ENCODE results near the gene SLC35F4. TPM values are rescaled to one million over a fixed set of nuclear protein-coding genes. Genes with fewer than 3 reads are reported as not detected.

SLC35F4 gene
- total RNA-seq (0.07 and 0.28 TPM in 2 replicates), polyA plus RNA-seq (not detected in 2 replicates)

DNA sequence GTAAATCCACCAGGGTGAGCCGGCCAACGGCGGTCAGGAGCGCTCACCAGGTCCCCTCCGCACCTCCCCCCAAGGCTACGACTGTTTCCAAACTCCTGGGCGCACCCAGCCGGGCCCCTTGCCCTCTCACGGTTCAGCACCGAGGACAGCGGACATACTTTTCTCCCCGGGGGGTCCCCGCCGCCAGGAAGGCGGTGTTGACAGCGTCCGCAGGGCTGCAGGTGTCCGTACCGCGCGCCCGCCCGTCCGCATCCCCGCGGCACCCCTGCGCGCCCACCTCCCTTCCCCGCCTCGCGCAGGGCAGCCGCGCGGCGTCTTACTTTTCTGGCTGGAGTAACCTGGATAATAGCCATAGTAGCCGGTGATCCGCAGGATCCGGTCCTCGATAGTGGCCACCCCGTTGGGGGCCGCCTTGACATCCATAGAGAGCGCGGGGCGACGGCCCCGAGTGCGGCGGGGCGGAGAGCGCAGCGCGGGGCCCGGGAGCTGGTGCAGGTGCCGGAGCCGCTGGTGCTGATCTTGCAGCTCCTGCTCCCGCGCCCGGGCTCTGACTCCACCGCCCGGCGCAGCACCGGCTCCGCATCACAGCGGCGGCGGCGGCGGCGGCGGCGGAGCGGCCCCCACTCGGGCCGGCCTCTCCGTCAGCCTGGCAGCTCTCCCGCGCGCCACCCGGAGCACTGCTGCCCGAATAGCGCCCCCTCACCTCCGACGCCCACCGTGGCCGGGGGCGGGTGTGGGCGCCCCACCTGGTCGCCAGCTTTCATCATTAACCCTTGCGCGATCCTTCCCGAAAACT lies at the start of gene SLC35F4:
TSS of gene SLC35F4 (minus strand) at position 690 of the 796 bp plus-strand sequence.
- no peak within 1 kb of the TSS for H2AFZ ChIP-seq
- DNase-seq (ENCODE audit: low spot score): peak; percentile 66
- no peaks in the 10 kb centered on the region for H3K79me2 ChIP-seq
- peaks cover 7% of the 10 kb centered on the region for H3K4me1 ChIP-seq (ENCODE audit: insufficient read depth)
- H3K9me3 ChIP-seq (ENCODE audit: low read depth): no peaks in the 10 kb centered on the region
- peaks cover 59% of the 10 kb centered on the region for H3K27me3 ChIP-seq
- TF ChIP-seq, protein P1, sequence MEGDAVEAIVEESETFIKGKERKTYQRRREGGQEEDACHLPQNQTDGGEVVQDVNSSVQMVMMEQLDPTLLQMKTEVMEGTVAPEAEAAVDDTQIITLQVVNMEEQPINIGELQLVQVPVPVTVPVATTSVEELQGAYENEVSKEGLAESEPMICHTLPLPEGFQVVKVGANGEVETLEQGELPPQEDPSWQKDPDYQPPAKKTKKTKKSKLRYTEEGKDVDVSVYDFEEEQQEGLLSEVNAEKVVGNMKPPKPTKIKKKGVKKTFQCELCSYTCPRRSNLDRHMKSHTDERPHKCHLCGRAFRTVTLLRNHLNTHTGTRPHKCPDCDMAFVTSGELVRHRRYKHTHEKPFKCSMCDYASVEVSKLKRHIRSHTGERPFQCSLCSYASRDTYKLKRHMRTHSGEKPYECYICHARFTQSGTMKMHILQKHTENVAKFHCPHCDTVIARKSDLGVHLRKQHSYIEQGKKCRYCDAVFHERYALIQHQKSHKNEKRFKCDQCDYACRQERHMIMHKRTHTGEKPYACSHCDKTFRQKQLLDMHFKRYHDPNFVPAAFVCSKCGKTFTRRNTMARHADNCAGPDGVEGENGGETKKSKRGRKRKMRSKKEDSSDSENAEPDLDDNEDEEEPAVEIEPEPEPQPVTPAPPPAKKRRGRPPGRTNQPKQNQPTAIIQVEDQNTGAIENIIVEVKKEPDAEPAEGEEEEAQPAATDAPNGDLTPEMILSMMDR (IDR thresholded peaks at IDR 0.05; ENCODE audit: poor library complexity): no peak
- TF ChIP-seq EZH2 (IDR thresholded peaks at IDR 0.05; ENCODE audit: borderline replicate concordance): peak; percentile 96
- H3K36me3 ChIP-seq (replicated peaks; ENCODE audit: insufficient read depth, low read depth): no peaks in the 10 kb centered on the region
- H4K20me1 ChIP-seq (ENCODE audit: insufficient read depth, poor library complexity, severe bottlenecking): no peaks in the 10 kb centered on the region
- peak within 1 kb of the TSS; percentile 98 for H3K4me2 ChIP-seq
- WGBS (ENCODE audit: low lambda C conversion rate, missing lambda C conversion rate): under 1% methylated on average over 49 of the region's 91 CpGs
- no peaks in the 10 kb centered on the region for H3K9me2 ChIP-seq (replicated peaks; ENCODE audit: insufficient read depth)
- H3K27ac ChIP-seq: no peak within 1 kb of the TSS
- peak within 1 kb of the TSS; percentile 23 for H3K4me3 ChIP-seq

DNA sequence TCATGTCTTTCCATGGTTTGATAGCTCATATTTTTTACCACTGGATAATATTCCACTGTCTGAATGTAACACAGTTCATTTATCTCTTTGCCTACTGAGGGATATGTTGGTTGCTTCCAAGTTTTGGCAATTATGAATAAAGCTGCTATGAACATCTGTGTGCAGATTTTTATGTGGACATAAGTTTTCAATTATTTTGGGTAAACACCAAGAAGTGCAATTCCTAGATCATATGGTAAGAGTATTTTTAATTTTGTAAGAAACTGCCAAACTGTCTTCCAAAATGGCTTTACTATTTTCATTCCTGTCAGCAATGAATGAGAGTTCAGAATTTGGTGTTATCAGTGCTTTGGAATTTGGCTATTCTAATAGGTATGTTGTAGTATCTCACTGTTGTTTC lies 43.7 kb upstream of the SLC35F4 start:
- Histone ChIP-seq H3K4me3 (no peak overlapping the region), H3K4me2 (no peak overlapping the region), H2AFZ (no peak overlapping the region), H3K27ac (no peak overlapping the region), H3K9me3 (ENCODE audit: low read depth) (no peaks in the 10 kb centered on the region), H3K79me2 (no peaks in the 10 kb centered on the region), H3K27me3 (no peaks in the 10 kb centered on the region), H3K4me1 (ENCODE audit: insufficient read depth) (no peaks in the 10 kb centered on the region), H3K9me2 (replicated peaks; ENCODE audit: insufficient read depth) (no peaks in the 10 kb centered on the region), H3K36me3 (replicated peaks; ENCODE audit: insufficient read depth, low read depth) (no peaks in the 10 kb centered on the region), H4K20me1 (ENCODE audit: insufficient read depth, poor library complexity, severe bottlenecking) (no peaks in the 10 kb centered on the region)
- TF ChIP-seq, protein P1 (IDR thresholded peaks at IDR 0.05; ENCODE audit: poor library complexity): no peak
- TF ChIP-seq EZH2phosphoT487 (IDR thresholded peaks at IDR 0.05; ENCODE audit: low read depth, severe bottlenecking, unreplicated experiment): no peak
- TF ChIP-seq EZH2 (IDR thresholded peaks at IDR 0.05; ENCODE audit: borderline replicate concordance): no peak
- no peak for DNase-seq (ENCODE audit: low spot score)

DNA sequence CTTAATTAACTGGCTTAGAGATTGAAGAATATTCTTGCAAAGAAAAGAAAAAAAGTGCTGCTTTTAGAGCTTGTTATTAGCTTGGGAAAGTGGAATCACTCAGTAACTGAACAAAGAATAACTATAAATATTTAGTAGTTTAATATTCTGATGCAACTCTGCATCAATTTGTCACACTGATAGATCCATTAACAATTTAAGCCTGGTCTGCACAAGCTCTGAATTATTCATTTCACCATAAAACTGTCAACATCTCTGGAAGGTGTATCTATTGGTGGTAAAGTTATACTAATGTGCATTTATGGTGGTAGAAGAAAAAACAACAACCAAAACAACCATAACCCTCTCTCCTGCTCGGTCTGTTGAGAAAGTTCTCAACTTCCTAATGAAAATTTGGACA lies 38.1 kb upstream of the SLC35F4 start:
- DNase-seq (ENCODE audit: low spot score): no peak
- H3K9me3 ChIP-seq (ENCODE audit: low read depth): no peaks in the 10 kb centered on the region
- no peak overlapping the region for H3K27ac ChIP-seq
- TF ChIP-seq EZH2phosphoT487 (IDR thresholded peaks at IDR 0.05; ENCODE audit: low read depth, severe bottlenecking, unreplicated experiment) (no peak), EZH2 (IDR thresholded peaks at IDR 0.05; ENCODE audit: borderline replicate concordance) (no peak)
- TF ChIP-seq, protein P1 (IDR thresholded peaks at IDR 0.05; ENCODE audit: poor library complexity): no peak
- H3K4me1 ChIP-seq (ENCODE audit: insufficient read depth): no peaks in the 10 kb centered on the region
- no peak overlapping the region for H3K4me2 ChIP-seq
- H3K36me3 ChIP-seq (replicated peaks; ENCODE audit: insufficient read depth, low read depth): no peaks in the 10 kb centered on the region
- no peak overlapping the region for H2AFZ ChIP-seq
- H3K4me3 ChIP-seq: no peak overlapping the region
- H3K27me3 ChIP-seq: no peaks in the 10 kb centered on the region
- WGBS (ENCODE audit: low lambda C conversion rate, missing lambda C conversion rate): 73% methylated on average over 1 of the region's 1 CpG
- no peaks in the 10 kb centered on the region for H4K20me1 ChIP-seq (ENCODE audit: insufficient read depth, poor library complexity, severe bottlenecking)
- H3K79me2 ChIP-seq: no peaks in the 10 kb centered on the region
- H3K9me2 ChIP-seq (replicated peaks; ENCODE audit: insufficient read depth): no peaks in the 10 kb centered on the region
